Uterus (tissue), 2 donors: Measurements from ENCODE around the gene FAM171A2.

Experiments
- CTCF ChIP-seq, 4 experiments: fragments of 200-600 bp in 2 of 4; fragments of 450-650 bp in 2 of 4; sonication (generic) in 2 of 4; IDR thresholded peaks; one replicate each; pipeline ENCODE4 v1.5.1; 2016 to 2019; ENCODE audit warnings: antibody characterized with exemption in 4 of 4, mild to moderate bottlenecking in 2 of 4, moderate library complexity in 1 of 4
- POLR2A ChIP-seq, 2 donors: fragments of 450-650 bp; IDR thresholded peaks; one replicate each; pipeline ENCODE4 v1.6.1; 2016; ENCODE audit warnings: antibody characterized with exemption in 2 of 2, mild to moderate bottlenecking in 1 of 2, moderate library complexity in 1 of 2

GRCh38 chr17:44326861-44327444 lies 36.7 kb downstream of the FAM171A2 start:
- TF ChIP-seq CTCF (IDR thresholded peaks at IDR 0.05) (peak in 1 of 4 experiments; percentile 70), POLR2A (IDR thresholded peaks at IDR 0.05) (peak in 1 of 2 donors; percentile 8)
